MM.1S (cell line): ENCODE results near the gene FOXI2.

Source experiments
- DNase-seq: peaks from one replicate; pipeline ENCODE4 v3.0.0-alpha.2; 2015
- H2AFZ ChIP-seq: fragments of 300-600 bp; sonication (generic); 2 replicates; pipeline ENCODE4 v1.6.0; 2016; ENCODE audit warnings: antibody characterized with exemption, low read length
- H3F3A ChIP-seq: fragments of 300-600 bp; sonication (generic); 2 replicates; pipeline ENCODE4 v1.6.1; 2016; ENCODE audit warnings: mild to moderate bottlenecking, antibody characterized with exemption, low read length, moderate library complexity, mixed read lengths; ENCODE audit not compliant: insufficient read depth
- H3K27ac ChIP-seq: fragments of 300-600 bp; sonication (generic); 2 replicates; pipeline ENCODE4 v1.5.1; 2016; ENCODE audit warnings: mild to moderate bottlenecking, low read length
- H3K27me3 ChIP-seq: fragments of 300-600 bp; sonication (generic); replicated peaks from 2 replicates; pipeline ENCODE4 v1.6.0; 2016; ENCODE audit warnings: low read length; ENCODE audit not compliant: insufficient read depth
- H3K36me3 ChIP-seq: fragments of 300-600 bp; sonication (generic); replicated peaks from 2 replicates; pipeline ENCODE4 v1.6.1; 2016; ENCODE audit warnings: mild to moderate bottlenecking, low read length, mixed read lengths; ENCODE audit not compliant: insufficient read depth
- H3K4me1 ChIP-seq: fragments of 300-600 bp; sonication (generic); 2 replicates; pipeline ENCODE4 v1.6.1; 2016; ENCODE audit warnings: low read length, mixed read lengths
- H3K4me2 ChIP-seq: fragments of 300-600 bp; sonication (generic); 2 replicates; pipeline ENCODE4 v1.6.0; 2016; ENCODE audit warnings: low read depth, low read length
- H3K4me3 ChIP-seq: fragments of 300-600 bp; sonication (generic); 2 replicates; pipeline ENCODE4 v1.5.1; 2016; ENCODE audit warnings: low read length, mixed read lengths
- H3K79me2 ChIP-seq: fragments of 300-600 bp; sonication (generic); 2 replicates; pipeline ENCODE4 v1.6.1; 2016; ENCODE audit warnings: mixed run types, low read length, mixed read lengths
- H3K9ac ChIP-seq: fragments of 300-600 bp; sonication (generic); 2 replicates; pipeline ENCODE4 v1.6.1; 2016; ENCODE audit warnings: low read length, mixed read lengths
- H3K9me2 ChIP-seq: fragments of 300-600 bp; sonication (generic); replicated peaks from 2 replicates; pipeline ENCODE4 v1.6.1; 2016; ENCODE audit warnings: mild to moderate bottlenecking, low read length, mixed read lengths; ENCODE audit not compliant: insufficient read depth
- H3K9me3 ChIP-seq: fragments of 300-600 bp; sonication (generic); replicated peaks from 2 replicates; pipeline ENCODE4 v1.6.1; 2016; ENCODE audit warnings: mild to moderate bottlenecking, low read length, mixed read lengths; ENCODE audit not compliant: insufficient read depth
- H4K20me1 ChIP-seq: fragments of 300-600 bp; sonication (generic); 2 replicates; pipeline ENCODE4 v1.6.1; 2016; ENCODE audit warnings: mild to moderate bottlenecking, low read length, moderate library complexity, mixed read lengths; ENCODE audit not compliant: insufficient read depth
- EZH2 ChIP-seq: fragments of 300-600 bp; sonication (generic); optimal IDR thresholded peaks from 2 replicates; pipeline ENCODE3; 2017; ENCODE audit warnings: low read depth, mild to moderate bottlenecking, antibody characterized with exemption, low read length, mixed read lengths
- EZH2phosphoT487 ChIP-seq: fragments of 300-600 bp; sonication (generic); IDR thresholded peaks from 2 replicates; pipeline ENCODE4 v1.6.1; 2018; ENCODE audit warnings: antibody characterized with exemption, low read length
- TF ChIP-seq, protein P1 (sequence below): fragments of 300-600 bp; sonication (generic); IDR thresholded peaks from 2 replicates; pipeline ENCODE4 v1.5.1; 2016; ENCODE audit warnings: antibody characterized with exemption, low read length, mixed read lengths

FOXI2 gene

DNA sequence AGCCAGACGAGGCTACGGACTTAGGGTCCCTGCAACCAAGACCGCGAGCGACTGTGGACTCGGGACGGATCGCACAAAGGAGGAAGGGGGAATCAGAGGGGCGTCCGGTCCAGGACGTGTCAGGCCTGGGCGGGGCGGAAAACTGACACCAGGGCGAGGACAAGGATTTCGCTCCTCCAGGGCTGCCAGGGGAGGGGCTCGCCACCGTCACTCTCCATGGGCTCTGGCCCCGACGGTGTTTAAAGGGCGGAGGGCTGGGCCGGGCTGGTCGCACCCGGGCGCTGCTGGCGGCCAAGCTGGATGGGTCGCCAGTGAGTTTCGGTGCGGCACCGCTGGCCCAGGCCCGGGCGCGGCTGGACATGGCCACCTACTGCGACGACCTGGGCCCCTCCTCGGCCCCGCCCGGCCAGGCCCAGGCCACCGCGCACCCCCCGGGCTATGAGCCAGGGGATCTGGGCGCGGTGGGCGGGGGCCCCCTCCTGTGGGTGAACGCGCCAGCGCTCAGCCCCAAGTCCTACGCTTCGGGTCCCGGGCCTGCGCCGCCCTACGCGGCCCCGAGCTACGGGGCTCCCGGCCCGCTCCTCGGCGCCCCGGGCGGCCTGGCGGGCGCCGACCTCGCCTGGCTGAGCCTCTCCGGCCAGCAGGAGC, at the start of gene FOXI2:
Gene FOXI2, plus strand, starts transcription at position 271 of the 648 bp plus-strand sequence. Its CDS starts 89 bp downstream, at position 360.
- Histone ChIP-seq H4K20me1 (no peaks in the 10 kb centered on the region), H3F3A (no peaks in the 10 kb centered on the region), H3K27ac (no peak within 1 kb of the TSS), H3K9ac (no peak within 1 kb of the TSS), H3K9me3 (no peaks in the 10 kb centered on the region), H3K4me3 (no peak within 1 kb of the TSS), H3K79me2 (no peaks in the 10 kb centered on the region), H2AFZ (no peak within 1 kb of the TSS), H3K36me3 (no peaks in the 10 kb centered on the region), H3K4me1 (peaks cover 13% of the 10 kb centered on the region; the same call in 1 of the 2 replicates), H3K27me3 (no peaks in the 10 kb centered on the region), H3K9me2 (no peaks in the 10 kb centered on the region), H3K4me2 (no peak within 1 kb of the TSS)
- TF ChIP-seq EZH2 (no peak), EZH2phosphoT487 (no peak)
- TF ChIP-seq, protein P1, sequence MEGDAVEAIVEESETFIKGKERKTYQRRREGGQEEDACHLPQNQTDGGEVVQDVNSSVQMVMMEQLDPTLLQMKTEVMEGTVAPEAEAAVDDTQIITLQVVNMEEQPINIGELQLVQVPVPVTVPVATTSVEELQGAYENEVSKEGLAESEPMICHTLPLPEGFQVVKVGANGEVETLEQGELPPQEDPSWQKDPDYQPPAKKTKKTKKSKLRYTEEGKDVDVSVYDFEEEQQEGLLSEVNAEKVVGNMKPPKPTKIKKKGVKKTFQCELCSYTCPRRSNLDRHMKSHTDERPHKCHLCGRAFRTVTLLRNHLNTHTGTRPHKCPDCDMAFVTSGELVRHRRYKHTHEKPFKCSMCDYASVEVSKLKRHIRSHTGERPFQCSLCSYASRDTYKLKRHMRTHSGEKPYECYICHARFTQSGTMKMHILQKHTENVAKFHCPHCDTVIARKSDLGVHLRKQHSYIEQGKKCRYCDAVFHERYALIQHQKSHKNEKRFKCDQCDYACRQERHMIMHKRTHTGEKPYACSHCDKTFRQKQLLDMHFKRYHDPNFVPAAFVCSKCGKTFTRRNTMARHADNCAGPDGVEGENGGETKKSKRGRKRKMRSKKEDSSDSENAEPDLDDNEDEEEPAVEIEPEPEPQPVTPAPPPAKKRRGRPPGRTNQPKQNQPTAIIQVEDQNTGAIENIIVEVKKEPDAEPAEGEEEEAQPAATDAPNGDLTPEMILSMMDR, result no peak
- DNase-seq, result no peak

DNA sequence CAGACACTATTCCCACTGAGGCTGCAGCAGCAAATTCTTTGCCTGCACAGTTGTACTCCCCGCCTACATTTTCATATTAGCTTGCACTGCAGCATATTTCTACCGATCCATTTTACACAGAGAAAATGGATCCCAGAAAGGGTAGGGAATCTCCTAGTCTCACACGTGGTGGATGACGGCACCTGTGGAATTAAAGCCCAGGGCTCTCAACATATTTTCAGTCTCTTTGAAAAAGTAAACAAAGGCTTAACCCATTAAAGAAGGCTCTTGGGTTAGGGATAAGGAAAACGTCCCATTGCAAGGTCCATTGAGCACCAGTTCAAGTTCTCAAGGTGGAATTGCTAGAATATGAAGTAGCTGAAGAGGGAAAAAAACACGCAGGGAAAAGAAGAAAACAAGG, 49.4 kb upstream of the FOXI2 start:
- Histone ChIP-seq H3K4me1 (no peaks in the 10 kb centered on the region), H3F3A (no peaks in the 10 kb centered on the region), H3K9me3 (no peaks in the 10 kb centered on the region), H3K79me2 (no peaks in the 10 kb centered on the region), H3K36me3 (no peaks in the 10 kb centered on the region), H3K9ac (no peak overlapping the region), H3K4me3 (no peak overlapping the region), H2AFZ (no peak overlapping the region), H4K20me1 (no peaks in the 10 kb centered on the region), H3K27me3 (no peaks in the 10 kb centered on the region), H3K4me2 (no peak overlapping the region), H3K27ac (no peak overlapping the region), H3K9me2 (no peaks in the 10 kb centered on the region)
- TF ChIP-seq EZH2 (no peak), EZH2phosphoT487 (no peak)
- TF ChIP-seq, protein P1, result no peak
- no peak for DNase-seq

DNA sequence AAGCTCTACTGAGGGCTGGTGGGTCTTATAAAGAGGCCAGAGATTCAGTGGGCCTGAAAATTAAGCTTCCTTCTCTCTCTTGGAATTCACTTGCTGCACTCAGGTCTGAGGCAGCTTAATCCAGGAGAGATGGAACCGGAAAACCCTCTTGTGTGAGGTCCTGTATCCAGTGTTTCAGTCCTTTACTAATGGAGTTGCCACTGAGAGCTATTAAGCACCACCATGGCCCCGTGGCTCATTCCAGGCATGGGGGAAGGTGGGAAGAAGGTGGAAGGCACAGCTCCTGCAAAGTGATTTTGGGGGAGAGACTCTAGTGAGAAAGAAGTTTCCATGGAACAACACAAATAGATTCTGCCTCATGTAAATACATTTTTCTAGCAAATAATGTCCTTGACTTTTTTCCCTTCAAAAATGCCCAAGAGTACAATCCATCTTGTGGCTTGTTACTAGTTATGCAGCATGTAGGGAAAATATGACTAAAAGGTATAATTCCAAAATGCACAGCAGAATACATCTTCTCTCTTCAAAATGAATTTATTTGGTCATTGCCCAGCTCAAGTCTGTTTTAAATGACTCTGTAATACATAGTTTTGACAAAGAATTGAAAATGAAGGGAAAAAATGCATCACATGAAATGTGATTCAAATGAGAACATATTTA, 46.7 kb upstream of the FOXI2 start:
- Histone ChIP-seq H3K4me1 (no peaks in the 10 kb centered on the region), H3K4me2 (no peak overlapping the region), H3K27me3 (no peaks in the 10 kb centered on the region), H3K9ac (no peak overlapping the region), H3K27ac (no peak overlapping the region), H3K79me2 (no peaks in the 10 kb centered on the region), H3F3A (no peaks in the 10 kb centered on the region), H3K36me3 (no peaks in the 10 kb centered on the region), H3K9me3 (no peaks in the 10 kb centered on the region), H2AFZ (no peak overlapping the region), H3K4me3 (no peak overlapping the region), H4K20me1 (no peaks in the 10 kb centered on the region), H3K9me2 (no peaks in the 10 kb centered on the region)
- TF ChIP-seq, protein P1, result no peak
- no peak for TF ChIP-seq EZH2
- TF ChIP-seq EZH2phosphoT487, result no peak
- DNase-seq, result no peak
